ENCODE results near the gene CEP89. TPM values are rescaled to one million over a fixed set of nuclear protein-coding genes. Genes with fewer than 3 reads are reported as not detected.
"Not testable (repeated sequence)": the region's sequence is repeated elsewhere in the genome, so short reads cannot be mapped to it uniquely, and the experiment has no call there.

CEP89 gene
- total RNA-seq, 2 experiments from 2014 or later: 10.3 to 12.1 TPM

DNA sequence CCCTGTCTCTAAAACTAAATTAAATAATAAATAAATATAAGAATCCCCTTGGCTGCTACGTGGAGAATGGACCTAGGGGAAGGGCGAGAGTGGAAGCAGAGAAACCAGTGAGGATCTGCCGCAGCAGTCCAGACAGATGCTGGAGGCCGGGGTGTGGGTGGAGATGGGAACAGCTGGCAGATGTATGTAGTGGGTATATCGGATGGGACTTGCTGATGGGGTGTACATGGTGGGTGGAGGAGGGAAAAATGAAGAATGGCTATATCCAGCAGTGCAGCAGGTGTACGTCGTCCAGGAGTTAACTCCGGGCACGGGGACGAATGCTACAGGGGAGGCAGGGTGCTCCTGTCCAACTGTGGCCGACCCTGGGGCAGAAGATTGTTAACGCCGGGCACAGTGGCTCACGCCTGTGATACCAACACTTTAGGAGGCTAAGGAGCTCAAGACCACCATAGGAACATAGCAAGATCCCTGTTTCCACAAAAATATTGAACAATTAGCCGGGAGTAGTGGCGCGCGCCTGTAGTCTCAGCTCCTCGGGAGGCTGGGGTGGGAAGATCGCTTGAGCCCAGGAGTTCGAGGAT, 654 bp downstream of the CEP89 start:
- DNase-seq (no peak), ATAC-seq (no peak)
- Mint-ChIP-seq H3K27me3 (no peaks in the 10 kb centered on the region), H3K36me3 (ENCODE audit: low read depth) (peaks cover 7% of the 10 kb centered on the region), H3K4me3 (peak overlapping the region; percentile 98), H3K4me1 (ENCODE audit: low read depth) (peaks cover 8% of the 10 kb centered on the region), H3K27ac (peak overlapping the region; percentile 88), H3K9me3 (no peaks in the 10 kb centered on the region)
- intact Hi-C loops (cut with micrococcal nuclease): no loop called here
- ChIA-PET POLR2A (no interaction called here), CTCF (interaction anchor here (0.8 to 1.3 kb wide), 2 partner anchors 109 to 154 kb away, joined by 3 to 4 read pairs; partner anchors contain the start of gene GPATCH1)
- TF ChIP-seq, protein P1, sequence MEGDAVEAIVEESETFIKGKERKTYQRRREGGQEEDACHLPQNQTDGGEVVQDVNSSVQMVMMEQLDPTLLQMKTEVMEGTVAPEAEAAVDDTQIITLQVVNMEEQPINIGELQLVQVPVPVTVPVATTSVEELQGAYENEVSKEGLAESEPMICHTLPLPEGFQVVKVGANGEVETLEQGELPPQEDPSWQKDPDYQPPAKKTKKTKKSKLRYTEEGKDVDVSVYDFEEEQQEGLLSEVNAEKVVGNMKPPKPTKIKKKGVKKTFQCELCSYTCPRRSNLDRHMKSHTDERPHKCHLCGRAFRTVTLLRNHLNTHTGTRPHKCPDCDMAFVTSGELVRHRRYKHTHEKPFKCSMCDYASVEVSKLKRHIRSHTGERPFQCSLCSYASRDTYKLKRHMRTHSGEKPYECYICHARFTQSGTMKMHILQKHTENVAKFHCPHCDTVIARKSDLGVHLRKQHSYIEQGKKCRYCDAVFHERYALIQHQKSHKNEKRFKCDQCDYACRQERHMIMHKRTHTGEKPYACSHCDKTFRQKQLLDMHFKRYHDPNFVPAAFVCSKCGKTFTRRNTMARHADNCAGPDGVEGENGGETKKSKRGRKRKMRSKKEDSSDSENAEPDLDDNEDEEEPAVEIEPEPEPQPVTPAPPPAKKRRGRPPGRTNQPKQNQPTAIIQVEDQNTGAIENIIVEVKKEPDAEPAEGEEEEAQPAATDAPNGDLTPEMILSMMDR (IDR thresholded peaks at IDR 0.05): no peak

DNA sequence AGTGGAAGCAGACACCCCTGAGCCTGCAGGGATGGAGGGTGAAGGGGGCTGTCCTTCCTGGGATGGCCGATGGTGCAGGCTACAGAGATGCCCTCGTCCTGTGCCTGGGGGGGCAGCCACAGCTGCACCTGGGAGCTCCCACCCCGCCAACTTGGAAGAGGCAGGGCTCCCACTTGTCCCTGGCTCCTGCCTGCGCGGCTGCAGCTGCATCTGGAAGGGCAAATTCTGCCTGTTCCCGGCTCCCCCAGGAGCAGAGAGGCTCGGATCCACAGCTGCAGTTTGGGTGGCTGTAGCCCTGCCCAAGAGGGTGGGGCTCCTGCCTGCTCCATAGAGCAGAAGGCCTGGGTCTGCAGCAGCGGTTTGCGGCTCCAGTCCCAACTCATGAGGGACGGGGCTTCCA, 2.2 kb downstream of the CEP89 start:
- ATAC-seq: no peak
- no peaks in the 10 kb centered on the region for H3K27me3 Mint-ChIP-seq
- CTCF ChIA-PET: no interaction called here
- POLR2A ChIA-PET: interaction anchor here (1.0 kb wide), 1 partner anchor 168 kb away, joined by 3 read pairs; no protein-coding TSS in a partner anchor
- no peak overlapping the region for H3K4me3 Mint-ChIP-seq
- TF ChIP-seq, protein P1 (IDR thresholded peaks at IDR 0.05): no peak
- H3K36me3 Mint-ChIP-seq (ENCODE audit: low read depth): peaks cover 2% of the 10 kb centered on the region
- H3K27ac Mint-ChIP-seq: no peak overlapping the region
- peaks cover 8% of the 10 kb centered on the region for H3K4me1 Mint-ChIP-seq (ENCODE audit: low read depth)
- DNase-seq: no peak
- H3K9me3 Mint-ChIP-seq: no peaks in the 10 kb centered on the region
- intact Hi-C loops (cut with micrococcal nuclease): no loop called here

DNA sequence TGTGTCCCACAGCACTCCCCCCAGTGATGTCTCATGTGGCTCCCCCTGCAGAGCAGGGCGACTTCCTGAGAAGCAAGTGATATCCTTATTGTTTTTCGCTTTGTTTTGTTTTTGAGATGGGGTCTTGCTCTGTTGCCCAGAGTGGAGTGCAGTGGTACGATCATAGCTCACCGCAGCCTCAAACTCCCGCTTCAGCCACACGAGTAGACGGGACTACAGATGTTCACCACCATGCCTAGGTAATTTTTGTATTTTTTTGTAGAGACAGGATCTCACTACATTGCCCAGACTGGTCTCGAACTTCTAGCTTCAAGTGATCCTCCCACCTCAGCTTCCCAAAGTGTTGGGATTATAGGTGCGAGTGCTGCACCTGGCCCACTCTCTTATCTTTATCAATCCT, 5.0 kb downstream of the CEP89 start:
- Mint-ChIP-seq H3K9me3 (no peaks in the 10 kb centered on the region), H3K4me1 (ENCODE audit: low read depth) (peaks cover 8% of the 10 kb centered on the region)
- CTCF ChIA-PET: interaction anchor here (0.6 kb wide), 1 partner anchor 9 kb away, joined by 3 read pairs; no protein-coding TSS in a partner anchor

DNA sequence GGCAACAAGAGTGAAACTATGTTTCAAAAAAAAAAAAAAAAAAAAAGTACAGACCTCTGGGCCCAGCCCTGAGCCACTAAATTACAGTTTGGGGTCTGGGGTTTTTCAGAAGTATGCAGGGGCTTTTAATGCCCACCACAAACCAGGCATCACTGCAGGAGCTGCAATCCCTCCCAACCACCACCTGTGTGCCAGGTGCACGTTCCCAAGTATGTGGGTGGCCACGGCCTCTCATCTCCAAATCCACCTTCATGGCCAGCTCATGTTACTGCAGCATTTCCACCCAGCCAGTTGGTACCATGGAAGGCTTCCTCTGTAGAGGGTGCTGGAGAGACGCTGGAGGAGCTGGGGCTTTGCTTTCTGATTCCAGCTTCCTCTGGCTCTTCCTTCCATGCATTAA, 26.5 kb downstream of the CEP89 start:
- Mint-ChIP-seq H3K36me3 (ENCODE audit: low read depth) (peaks cover 38% of the 10 kb centered on the region), H3K27ac (no peak overlapping the region), H3K27me3 (no peaks in the 10 kb centered on the region), H3K4me3 (no peak overlapping the region), H3K9me3 (peaks cover 4% of the 10 kb centered on the region), H3K4me1 (ENCODE audit: low read depth) (no peaks in the 10 kb centered on the region)
- ChIA-PET POLR2A (no interaction called here), CTCF (no interaction called here)
- DNase-seq: no peak
- ATAC-seq: no peak
- TF ChIP-seq, protein P1 (IDR thresholded peaks at IDR 0.05): no peak
- intact Hi-C loops (cut with micrococcal nuclease): no loop called here

More for the DNA sequence above, 5.0 kb downstream of the CEP89 start:
- H3K27me3 Mint-ChIP-seq: no peaks in the 10 kb centered on the region
- no peak overlapping the region for H3K4me3 Mint-ChIP-seq
- TF ChIP-seq, protein P1 (IDR thresholded peaks at IDR 0.05): no peak
- H3K36me3 Mint-ChIP-seq (ENCODE audit: low read depth): peaks cover 7% of the 10 kb centered on the region
- no peak for ATAC-seq
- no peak for DNase-seq
- intact Hi-C loops (cut with micrococcal nuclease): no loop called here
- POLR2A ChIA-PET: no interaction called here
- no peak overlapping the region for H3K27ac Mint-ChIP-seq

DNA sequence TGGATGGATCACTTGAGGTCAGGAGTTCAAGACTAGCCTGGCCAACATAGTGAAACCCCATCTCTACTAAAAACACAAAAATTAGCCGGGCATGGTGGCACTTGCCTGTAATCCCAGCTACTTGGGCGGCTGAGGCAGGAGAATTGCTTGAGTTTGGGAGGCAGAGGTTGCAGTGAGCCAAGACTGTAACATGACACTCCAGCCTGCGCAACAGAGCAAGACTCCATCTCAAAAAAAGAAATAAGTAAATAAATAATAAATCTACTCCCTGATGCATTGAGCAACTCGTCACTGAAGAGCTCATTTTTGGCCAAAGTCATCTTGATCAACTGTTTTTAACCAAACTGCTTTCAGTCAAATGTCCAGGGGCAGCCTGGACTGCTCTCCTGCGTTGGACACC, 30.5 kb downstream of the CEP89 start:
- not testable (repeated sequence) for H3K27ac Mint-ChIP-seq

More for the DNA sequence above, 30.5 kb downstream of the CEP89 start:
- POLR2A ChIA-PET; intact Hi-C loops (cut with micrococcal nuclease); H3K4me1 Mint-ChIP-seq (ENCODE audit: low read depth); H3K27me3 Mint-ChIP-seq; H3K4me3 Mint-ChIP-seq; H3K9me3 Mint-ChIP-seq; CTCF ChIA-PET; ATAC-seq; DNase-seq: not testable (repeated sequence)
- H3K36me3 Mint-ChIP-seq (ENCODE audit: low read depth): peaks cover 23% of the 10 kb centered on the region

Measured in activated CD8-positive, alpha-beta T cell treated with anti-CD3 and anti-CD28 coated beads for 36 hours (primary cell).